Measurements from ENCODE around the gene ADCY5.

The ADCY5 gene

GRCh38 chr3:123423806-123424205 lies 25.1 kb downstream of the ADCY5 start:
- DNase-seq, result no peak
- H3K27ac Mint-ChIP-seq, result no peak overlapping the region
- no peaks in the 10 kb centered on the region for H3K9me3 Mint-ChIP-seq
- no peak for TF ChIP-seq CTCF (IDR thresholded peaks at IDR 0.05)
- H3K4me1 Mint-ChIP-seq, result peaks cover 27% of the 10 kb centered on the region
- H3K4me3 Mint-ChIP-seq, result no peak overlapping the region
- H3K36me3 Mint-ChIP-seq (ENCODE audit: low read depth), result no peaks in the 10 kb centered on the region
- H3K27me3 Mint-ChIP-seq (ENCODE audit: low read depth, poor library complexity), result peaks cover 14% of the 10 kb centered on the region

- Mint-ChIP-seq H3K4me3 (no peak overlapping the region), H3K27ac (no peak overlapping the region), H3K27me3 (ENCODE audit: low read depth, poor library complexity) (peaks cover 14% of the 10 kb centered on the region), H3K9me3 (no peaks in the 10 kb centered on the region), H3K4me1 (peaks cover 35% of the 10 kb centered on the region), H3K36me3 (ENCODE audit: low read depth) (no peaks in the 10 kb centered on the region)
- no peak for TF ChIP-seq CTCF (IDR thresholded peaks at IDR 0.05)
- no peak for DNase-seq
Observed at GRCh38 chr3:123423031-123423430, 25.9 kb downstream of the ADCY5 start.

- H3K4me3 Mint-ChIP-seq, result no peak overlapping the region
- H3K27me3 Mint-ChIP-seq (ENCODE audit: low read depth, poor library complexity), result peaks cover 9% of the 10 kb centered on the region
- H3K9me3 Mint-ChIP-seq, result no peaks in the 10 kb centered on the region
- no peak overlapping the region for H3K27ac Mint-ChIP-seq
- H3K4me1 Mint-ChIP-seq, result peaks cover 37% of the 10 kb centered on the region
- DNase-seq, result no peak
- no peaks in the 10 kb centered on the region for H3K36me3 Mint-ChIP-seq (ENCODE audit: low read depth)
- no peak for TF ChIP-seq CTCF (IDR thresholded peaks at IDR 0.05)
Observed at GRCh38 chr3:123422457-123422856, 26.4 kb downstream of the ADCY5 start.

- no peaks in the 10 kb centered on the region for H3K36me3 Mint-ChIP-seq (ENCODE audit: low read depth)
- peaks cover 46% of the 10 kb centered on the region for H3K4me1 Mint-ChIP-seq
- TF ChIP-seq CTCF (IDR thresholded peaks at IDR 0.05), result no peak
- no peak overlapping the region for H3K4me3 Mint-ChIP-seq
- no peak for DNase-seq
- peaks cover 7% of the 10 kb centered on the region for H3K27me3 Mint-ChIP-seq (ENCODE audit: low read depth, poor library complexity)
- H3K27ac Mint-ChIP-seq, result no peak overlapping the region
- no peaks in the 10 kb centered on the region for H3K9me3 Mint-ChIP-seq
Observed at GRCh38 chr3:123421353-123422174, 27.3 kb downstream of the ADCY5 start.

GRCh38 chr3:123420416-123420968 lies 28.4 kb downstream of the ADCY5 start:
- H3K27me3 Mint-ChIP-seq (ENCODE audit: low read depth, poor library complexity), result peaks cover 7% of the 10 kb centered on the region
- no peak for DNase-seq
- no peak overlapping the region for H3K4me3 Mint-ChIP-seq
- no peak overlapping the region for H3K27ac Mint-ChIP-seq
- TF ChIP-seq CTCF (IDR thresholded peaks at IDR 0.05), result no peak
- no peaks in the 10 kb centered on the region for H3K36me3 Mint-ChIP-seq (ENCODE audit: low read depth)
- H3K4me1 Mint-ChIP-seq, result peaks cover 52% of the 10 kb centered on the region
- no peaks in the 10 kb centered on the region for H3K9me3 Mint-ChIP-seq
